Endothelial cell of umbilical vein (primary cell): Measurements from ENCODE around the gene BIRC5. TPM values are rescaled to one million over a fixed set of nuclear protein-coding genes. Genes with fewer than 3 reads are reported as not detected.

Source experiments
- Bru-seq: library from RNA; stranded (reverse); fragments of 400-500 nt; gene quantifications from one replicate; lab custom pipeline; 2021; lab: Mats Ljungman, UMichigan
- BruChase-seq, 2 experiments: library from RNA; stranded (reverse); fragments of 400-500 nt; gene quantifications; one replicate each; lab custom pipeline; 2021; lab: Mats Ljungman, UMichigan
- BruUV-seq: library from RNA; stranded (reverse); fragments of 400-500 nt; replicated peaks from 2 replicates; lab custom pipeline; 2021; lab: Mats Ljungman, UMichigan
- CTCF ChIA-PET: fragments of 300-600, 350-600 bp; sonication (Branson Sonifier 250); formaldehyde crosslinking; loops from one replicate; lab custom pipeline; 2021; ENCODE audit warnings: antibody characterized with exemption, inconsistent platforms; lab: Charles Lee
- POLR2A ChIA-PET: fragments of 300-600, 350-600 bp; sonication (Branson Sonifier 250); formaldehyde crosslinking; loops from one replicate; lab custom pipeline; 2021; ENCODE audit warnings: antibody characterized with exemption, inconsistent platforms; lab: Charles Lee
- DNase-seq: peaks from one replicate; pipeline ENCODE4 v3.0.0-alpha.2; 2011; ENCODE audit warnings: low read depth, low spot score
- FAIRE-seq: peaks from 2 replicates; lab custom pipeline; 2011; peaks lifted over from hg19 to GRCh38; lab: Jason Lieb, UNC
- H2AFZ ChIP-seq: 2 replicates; pipeline ENCODE4 v1.6.0; 2012; ENCODE audit warnings: low read depth, low read length, control low read depth, inconsistent platforms
- H3K27ac ChIP-seq: 2 replicates; pipeline ENCODE4 v1.5.1; 2011; ENCODE audit warnings: low read depth, mild to moderate bottlenecking, control low read depth, low read length, moderate library complexity; ENCODE audit not compliant: insufficient read depth
- H3K27me3 ChIP-seq, 2 experiments: 2 replicates each; pipeline versions ENCODE4 v1.6.0 to v1.6.1; 2011; ENCODE audit warnings: low read length in 2 of 2, mixed read lengths in 1 of 2; ENCODE audit not compliant: control insufficient read depth in 2 of 2, insufficient read depth in 2 of 2
- H3K36me3 ChIP-seq, 2 experiments: 2 replicates in 1 of 2; 3 replicates in 1 of 2; pipeline ENCODE4 v1.5.1; 2011; ENCODE audit warnings: low read length in 2 of 2, mild to moderate bottlenecking in 1 of 2, moderate library complexity in 1 of 2; ENCODE audit not compliant: control insufficient read depth in 2 of 2, insufficient read depth in 2 of 2; ENCODE audit errors: extremely low read depth in 1 of 2
- H3K4me1 ChIP-seq: 3 replicates; pipeline ENCODE4 v1.5.1; 2011; ENCODE audit warnings: mild to moderate bottlenecking, low read length; ENCODE audit not compliant: control insufficient read depth, insufficient read depth; ENCODE audit errors: extremely low read depth
- H3K4me2 ChIP-seq: 2 replicates; pipeline ENCODE4 v1.6.1; 2011; ENCODE audit warnings: low read length, control low read depth, mixed read lengths; ENCODE audit not compliant: insufficient read depth
- H3K4me3 ChIP-seq, 3 experiments: fragments of 200-600 bp in 1 of 3; sonication (generic), shearing (Covaris generic) in 1 of 3; replicated peaks in 1 of 3; 2 replicates each; pipeline ENCODE4 v1.5.1; 2011 to 2016; ENCODE audit warnings: control low read depth in 3 of 3, low read length in 3 of 3, mild to moderate bottlenecking in 2 of 3, inconsistent platforms in 1 of 3, low read depth in 1 of 3, moderate library complexity in 1 of 3; ENCODE audit not compliant: insufficient read depth in 1 of 3
- H3K79me2 ChIP-seq: 2 replicates; pipeline ENCODE4 v1.6.0; 2012; ENCODE audit warnings: low read length, inconsistent platforms; ENCODE audit not compliant: control insufficient read depth, insufficient read depth
- H3K9ac ChIP-seq: replicated peaks from 2 replicates; pipeline ENCODE3; 2011; ENCODE audit warnings: low read length, control low read depth; ENCODE audit not compliant: insufficient read depth; ENCODE audit errors: extremely low read depth
- H3K9me1 ChIP-seq: replicated peaks from 3 replicates; pipeline ENCODE4 v1.6.0; 2011; ENCODE audit warnings: mild to moderate bottlenecking, low read length; ENCODE audit not compliant: control insufficient read depth, insufficient read depth; ENCODE audit errors: extremely low read depth
- H3K9me3 ChIP-seq: replicated peaks from 2 replicates; pipeline ENCODE4 v1.5.1; 2012; ENCODE audit warnings: low read length, inconsistent platforms; ENCODE audit not compliant: control insufficient read depth, insufficient read depth
- H4K20me1 ChIP-seq: replicated peaks from 2 replicates; pipeline ENCODE3; 2011; ENCODE audit warnings: mild to moderate bottlenecking, low read length; ENCODE audit not compliant: control insufficient read depth, insufficient read depth; ENCODE audit errors: extremely low read depth
- CTCF ChIP-seq, 2 donors: IDR thresholded peaks; 1 replicate in 1 of 2; 2 replicates in 1 of 2; pipeline ENCODE4 v1.5.1; 2011; ENCODE audit warnings: low read length in 2 of 2, mild to moderate bottlenecking in 2 of 2, moderate library complexity in 2 of 2, control low read depth in 1 of 2, inconsistent platforms in 1 of 2, low read depth in 1 of 2; ENCODE audit not compliant: insufficient read depth in 1 of 2; ENCODE audit errors: extremely low read depth in 1 of 2
- EZH2 ChIP-seq: IDR thresholded peaks from 2 replicates; pipeline ENCODE4 v1.6.1; 2012; ENCODE audit warnings: borderline replicate concordance, low read depth, mild to moderate bottlenecking, moderate library complexity, low read length, inconsistent platforms; ENCODE audit not compliant: severe bottlenecking
- FOS ChIP-seq: IDR thresholded peaks from 2 replicates; pipeline ENCODE4 v1.6.1; 2011; ENCODE audit warnings: mild to moderate bottlenecking, low read length, moderate library complexity, borderline replicate concordance; ENCODE audit not compliant: insufficient read depth
- GATA2 ChIP-seq: IDR thresholded peaks from 2 replicates; pipeline ENCODE4 v1.7.0; 2011; ENCODE audit warnings: low read depth, mild to moderate bottlenecking, moderate library complexity, mixed read lengths, low read length; ENCODE audit not compliant: insufficient read length, insufficient read depth
- JUN ChIP-seq: IDR thresholded peaks from 2 replicates; pipeline ENCODE4 v1.6.1; 2011; ENCODE audit warnings: borderline replicate concordance, low read depth; ENCODE audit not compliant: insufficient read length, insufficient read depth
- MAX ChIP-seq: IDR thresholded peaks from 2 replicates; pipeline ENCODE4 v1.6.1; 2011; ENCODE audit not compliant: insufficient read depth, insufficient read length
- MYC ChIP-seq: IDR thresholded peaks from one replicate; pipeline ENCODE4 v1.6.1; 2011; ENCODE audit warnings: mild to moderate bottlenecking, low read depth, low read length
- POLR2A ChIP-seq: IDR thresholded peaks from 2 replicates; pipeline ENCODE4 v1.6.1; 2012; ENCODE audit warnings: low read depth, mild to moderate bottlenecking, control low read depth, low read length
- POLR2AphosphoS5 ChIP-seq: IDR thresholded peaks from 2 replicates; pipeline ENCODE4 v1.6.1; 2012; ENCODE audit warnings: low read depth, mild to moderate bottlenecking, control low read depth, low read length, moderate library complexity; ENCODE audit not compliant: insufficient read depth
- dilution Hi-C: fragments of 300-500 bp; cut with MboI; formaldehyde crosslinking; loops from one replicate; pipeline ENCODE4 v1.15.0; 2019; ENCODE audit warnings: low sequenced_read_pairs; ENCODE audit not compliant: extremely low pct_ligation_motif_present
- intact Hi-C: fragments of 100-400 bp; cut with micrococcal nuclease; formaldehyde crosslinking; loops from one replicate; pipeline ENCODE4 v1.10.0; 2022
- long read RNA-seq: library from polyadenylated mRNA; stranded (forward); transcript quantifications from one replicate; pipeline ENCODE4 v2.0.0, GENCODE V29; 2021
- polyA minus RNA-seq, 3 experiments: library from RNA; depleted of rRNA, polyadenylated mRNA; stranded (reverse); fragments of >200 nt; gene quantifications; 1 replicate in 1 of 3; 2 replicates in 2 of 3; pipeline ENCODE4 v1.2.3, GENCODE V29; 2011
- polyA plus RNA-seq, 4 experiments: library from polyadenylated mRNA; depleted of rRNA in 3 of 4; stranded (reverse) in 3 of 4; unstranded in 1 of 4; fragments of >200 nt; gene quantifications; 2 replicates each; pipeline versions ENCODE4 v1.2.1 to v1.2.3, GENCODE V29; 2011 to 2012; ENCODE audit warnings: missing spikeins in 1 of 4
- total RNA-seq: library from RNA; stranded (reverse); gene quantifications from 2 replicates; pipeline ENCODE4 v1.2.3, GENCODE V29; 2021

BIRC5 gene
- 74.6 and 85.8 TPM in 2 replicates for total RNA-seq
- polyA plus RNA-seq: 26.3 and 32.8 TPM in 2 replicates
- polyA plus RNA-seq (2011; cell fraction: cytosol; rRNA removed): 32.8 and 37.5 TPM in 2 replicates
- polyA plus RNA-seq (2011; cell fraction: nucleus; rRNA removed): 17.7 and 25.5 TPM in 2 replicates
- polyA plus RNA-seq (2012): 29.7 and 51.2 TPM in 2 replicates
- 25.2 and 42.4 TPM in 2 replicates for polyA minus RNA-seq
- polyA minus RNA-seq (2011; cell fraction: cytosol; rRNA and poly(A)+ RNA removed): 60.3 TPM
- polyA minus RNA-seq (2011; cell fraction: nucleus; rRNA and poly(A)+ RNA removed): 10.7 and 21.0 TPM in 2 replicates
- Bru-seq, nascent RNA: percentile 83 among the genes with signal in this experiment
- BruChase-seq, experiment 1, labeled RNA remaining after a 6-hour chase: percentile 98 among the genes with signal in this experiment
- BruChase-seq, experiment 2, labeled RNA remaining after a 2-hour chase: percentile 91 among the genes with signal in this experiment
- long read RNA-seq, transcript BIRC5-202 (4 exons, 2,630 nt): major isoform, 414 of 520 reads
- long read RNA-seq, transcript BIRC5-201 (5 exons, 2,711 nt): minor isoform, 42 of 520 reads
- long read RNA-seq, transcript BIRC5-203 (3 exons, 2,446 nt): minor isoform, 39 of 520 reads
- long read RNA-seq, partial matches to known transcripts: 3 of 520 reads
- long read RNA-seq, other reads (novel, unspliced or antisense): 20 of 520 reads

- peak within 1 kb of the TSS; percentile 33 for H3K27ac ChIP-seq
- peak within 1 kb of the TSS; percentile 54 for H3K9ac ChIP-seq
- no peaks in the 10 kb centered on the region for H3K36me3 ChIP-seq
- peak within 1 kb of the TSS; percentile 55 to 93 (median 80) for H3K4me3 ChIP-seq
- peaks cover 33% of the 10 kb centered on the region for H3K79me2 ChIP-seq
- peak within 1 kb of the TSS; percentile 96 for H3K4me2 ChIP-seq
- TF ChIP-seq POLR2A (peak; percentile 31), EZH2 (no peak), JUN (no peak), MYC (no peak), CTCF (IDR thresholded peaks at IDR 0.05; ENCODE audit: extremely low read depth in 1 of 2, insufficient read depth in 1 of 2, low read depth in 1 of 2, low read length in 2 of 2) (no peak), POLR2AphosphoS5 (peak; percentile 89), MAX (peak; percentile 79), FOS (no peak), GATA2 (no peak)
- BruUV-seq: TSS peak; percentile 72
- H2AFZ ChIP-seq: peak within 1 kb of the TSS; percentile 87
- dilution Hi-C loops: no loop called here
- POLR2A ChIA-PET: no interaction called here
- no peaks in the 10 kb centered on the region for H4K20me1 ChIP-seq
- DNase-seq: peak; percentile 63
- CTCF ChIA-PET: interaction anchor here (1.2 to 1.7 kb wide), 2 partner anchors 37 to 86 kb away, joined by 4 to 5 read pairs; no protein-coding TSS in a partner anchor
- peak; percentile 75 for FAIRE-seq
- peaks cover 15% of the 10 kb centered on the region for H3K4me1 ChIP-seq
- no peaks in the 10 kb centered on the region for H3K27me3 ChIP-seq
- no peaks in the 10 kb centered on the region for H3K9me3 ChIP-seq
- no peaks in the 10 kb centered on the region for H3K9me1 ChIP-seq
- intact Hi-C loops: loop anchor here (1.0 kb wide), 1 partner anchor 27 kb away; the partner anchor contains the start of genes AFMID and TK1
Observed at GRCh38 chr17:78214016-78214705, at the start of gene BIRC5. BIRC5 (plus strand) TSS chr17:78214253; CDS start chr17:78214317, 64 bp downstream.
